Left lung (tissue), 10 donors: ENCODE measurements around the gene OPRM1. TPM values are rescaled to one million over a fixed set of nuclear protein-coding genes. Genes with fewer than 3 reads are reported as not detected.
A peak's percentile ranks its signal among the peaks of the same experiment; 100 is the strongest.

ENCODE experiments used
- ATAC-seq: fragments of 200-7000 bp; cut with Tn5 transposase; one replicate; pipeline ENCODE4 v1.9.1; 2020; ENCODE audit warnings: moderate library complexity
- DNase-seq, 4 donors: peaks; one replicate each; pipeline ENCODE4 v3.0.0-alpha.2; 2013 to 2020
- H3K27ac ChIP-seq, 2 donors: fragments of 200-600 bp; sonication (generic) in 1 of 2; one replicate each; pipeline versions ENCODE4 v1.5.0 to v1.8.0; 2020 to 2021
- H3K27me3 ChIP-seq, 2 donors: fragments of 200-600 bp; sonication (generic) in 1 of 2; one replicate each; pipeline versions ENCODE4 v1.5.0 to v1.8.0; 2020 to 2021
- H3K36me3 ChIP-seq, 2 donors: fragments of 200-600 bp; sonication (generic) in 1 of 2; one replicate each; pipeline versions ENCODE4 v1.5.0 to v1.8.0; 2020 to 2021
- H3K4me1 ChIP-seq, 2 donors: fragments of 200-600 bp; one replicate each; pipeline ENCODE4 v1.8.0; 2021
- H3K4me3 ChIP-seq, 2 donors: fragments of 200-600 bp; sonication (generic) in 1 of 2; one replicate each; pipeline versions ENCODE4 v1.5.0 to v1.8.0; 2020 to 2021; ENCODE audit warnings: mild to moderate bottlenecking in 1 of 2
- H3K9me3 ChIP-seq, 2 donors: fragments of 200-600 bp; sonication (generic) in 1 of 2; one replicate each; pipeline versions ENCODE4 v1.5.0 to v1.8.0; 2020 to 2021
- intact Hi-C, 2 donors: fragments of 100-400 bp; cut with DNase I; formaldehyde crosslinking; loops; one replicate each; pipeline versions ENCODE4 v1.11.2 to v1.14.2; 2022
- polyA plus RNA-seq, 6 donors: library from polyadenylated mRNA; unstranded; fragments of 120-200 nt; gene quantifications; one replicate each; pipeline ENCODE4 v1.2.1, GENCODE V29; 2013; ENCODE audit not compliant: insufficient read length in 6 of 6
- total RNA-seq, 2 donors: library from RNA; stranded (reverse); fragmentation: NEBNext Ultra II Directional; extraction: Animal tissue kit (Norgen Biotek cat#: 25700); gene quantifications; one replicate each; pipeline ENCODE4 v1.2.1, GENCODE V29; 2021
- TF ChIP-seq, protein P1 (sequence below), 2 donors: fragments of 200-600 bp; sonication (generic) in 1 of 2; IDR thresholded peaks; one replicate each; pipeline versions ENCODE4 v1.5.0 to v1.8.0; 2021; ENCODE audit warnings: antibody characterized with exemption in 2 of 2
- donor health status: DM: no; HTN: yes; CAD: no.
- donor health status: DM: no; HTN: no; CAD: no.

The OPRM1 gene
- total and polyA plus RNA-seq, 8 donors = not detected

DNA sequence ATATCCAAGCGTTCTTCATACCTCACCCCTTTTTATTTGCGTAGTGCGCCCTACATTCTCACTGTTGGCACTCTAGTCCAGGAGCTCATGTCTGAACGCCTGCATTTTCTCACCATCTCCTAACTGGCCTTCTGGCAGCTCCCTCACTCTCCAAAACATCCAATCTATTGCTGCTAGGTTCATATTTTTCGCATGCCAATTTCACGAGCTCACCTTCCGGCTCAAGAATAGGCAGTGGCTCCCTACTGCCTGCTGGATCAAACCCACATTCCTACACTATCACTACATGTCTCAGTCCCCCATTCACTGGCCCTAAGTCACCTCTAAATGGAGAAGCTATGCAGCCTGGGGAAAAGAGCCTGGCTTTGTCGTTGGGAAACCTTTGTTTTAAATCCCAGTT, 202.5 kb downstream of the OPRM1 start:
- intact Hi-C loops = no loop called here
- TF ChIP-seq, protein P1, sequence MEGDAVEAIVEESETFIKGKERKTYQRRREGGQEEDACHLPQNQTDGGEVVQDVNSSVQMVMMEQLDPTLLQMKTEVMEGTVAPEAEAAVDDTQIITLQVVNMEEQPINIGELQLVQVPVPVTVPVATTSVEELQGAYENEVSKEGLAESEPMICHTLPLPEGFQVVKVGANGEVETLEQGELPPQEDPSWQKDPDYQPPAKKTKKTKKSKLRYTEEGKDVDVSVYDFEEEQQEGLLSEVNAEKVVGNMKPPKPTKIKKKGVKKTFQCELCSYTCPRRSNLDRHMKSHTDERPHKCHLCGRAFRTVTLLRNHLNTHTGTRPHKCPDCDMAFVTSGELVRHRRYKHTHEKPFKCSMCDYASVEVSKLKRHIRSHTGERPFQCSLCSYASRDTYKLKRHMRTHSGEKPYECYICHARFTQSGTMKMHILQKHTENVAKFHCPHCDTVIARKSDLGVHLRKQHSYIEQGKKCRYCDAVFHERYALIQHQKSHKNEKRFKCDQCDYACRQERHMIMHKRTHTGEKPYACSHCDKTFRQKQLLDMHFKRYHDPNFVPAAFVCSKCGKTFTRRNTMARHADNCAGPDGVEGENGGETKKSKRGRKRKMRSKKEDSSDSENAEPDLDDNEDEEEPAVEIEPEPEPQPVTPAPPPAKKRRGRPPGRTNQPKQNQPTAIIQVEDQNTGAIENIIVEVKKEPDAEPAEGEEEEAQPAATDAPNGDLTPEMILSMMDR (IDR thresholded peaks at IDR 0.05) = no peak
- H3K36me3 ChIP-seq = no peaks in the 10 kb centered on the region
- no peak overlapping the region for H3K27ac ChIP-seq
- no peak for ATAC-seq
- no peaks in the 10 kb centered on the region for H3K27me3 ChIP-seq
- H3K4me3 ChIP-seq = no peak overlapping the region
- DNase-seq = no peak
- H3K9me3 ChIP-seq = no peaks in the 10 kb centered on the region
- peaks cover 0 to 18% of the 10 kb centered on the region in 2 donors for H3K4me1 ChIP-seq

DNA sequence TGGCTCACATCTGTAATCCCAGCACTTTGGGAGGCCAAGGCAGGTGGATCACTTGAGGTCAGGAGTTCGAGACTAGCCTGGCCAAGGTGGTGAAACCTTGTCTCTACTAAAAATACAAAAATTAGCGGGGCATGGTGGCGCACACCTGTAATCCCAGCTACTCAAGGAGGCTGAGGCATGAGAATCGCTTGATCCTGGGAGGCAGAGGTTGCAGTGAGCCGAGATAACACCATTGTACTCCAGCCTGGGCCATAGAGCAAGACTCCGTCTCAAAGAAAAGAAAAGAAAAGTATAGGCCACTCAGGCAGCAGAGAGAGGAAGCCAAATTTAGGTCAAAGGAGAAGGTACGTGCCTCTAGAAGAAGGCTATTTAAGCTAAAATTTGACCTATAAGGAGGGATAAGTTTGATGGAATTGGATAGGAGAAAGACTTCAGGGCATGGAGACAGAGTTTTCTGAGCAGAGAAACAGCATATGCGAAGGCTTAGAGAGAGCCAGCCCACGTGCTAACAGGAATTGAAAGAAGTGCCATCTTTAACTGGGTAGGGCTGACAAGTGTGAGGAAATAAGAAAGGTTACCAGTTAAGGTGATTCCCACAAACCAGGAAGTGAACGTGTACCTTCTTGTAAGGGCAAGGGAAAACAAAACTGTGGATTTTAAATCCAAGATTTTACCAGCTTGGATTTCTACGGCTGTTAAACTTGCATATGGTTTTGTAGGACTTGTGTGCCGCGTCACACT, 203.7 kb downstream of the OPRM1 start:
- intact Hi-C loops = no loop called here
- H3K9me3 ChIP-seq = no peaks in the 10 kb centered on the region
- H3K27me3 ChIP-seq = no peaks in the 10 kb centered on the region
- no peak for ATAC-seq
- TF ChIP-seq, protein P1 (IDR thresholded peaks at IDR 0.05) = no peak
- no peak overlapping the region for H3K27ac ChIP-seq
- no peaks in the 10 kb centered on the region for H3K36me3 ChIP-seq
- H3K4me3 ChIP-seq = no peak overlapping the region
- DNase-seq = no peak
- H3K4me1 ChIP-seq = peaks cover 0 to 28% of the 10 kb centered on the region in 2 donors

DNA sequence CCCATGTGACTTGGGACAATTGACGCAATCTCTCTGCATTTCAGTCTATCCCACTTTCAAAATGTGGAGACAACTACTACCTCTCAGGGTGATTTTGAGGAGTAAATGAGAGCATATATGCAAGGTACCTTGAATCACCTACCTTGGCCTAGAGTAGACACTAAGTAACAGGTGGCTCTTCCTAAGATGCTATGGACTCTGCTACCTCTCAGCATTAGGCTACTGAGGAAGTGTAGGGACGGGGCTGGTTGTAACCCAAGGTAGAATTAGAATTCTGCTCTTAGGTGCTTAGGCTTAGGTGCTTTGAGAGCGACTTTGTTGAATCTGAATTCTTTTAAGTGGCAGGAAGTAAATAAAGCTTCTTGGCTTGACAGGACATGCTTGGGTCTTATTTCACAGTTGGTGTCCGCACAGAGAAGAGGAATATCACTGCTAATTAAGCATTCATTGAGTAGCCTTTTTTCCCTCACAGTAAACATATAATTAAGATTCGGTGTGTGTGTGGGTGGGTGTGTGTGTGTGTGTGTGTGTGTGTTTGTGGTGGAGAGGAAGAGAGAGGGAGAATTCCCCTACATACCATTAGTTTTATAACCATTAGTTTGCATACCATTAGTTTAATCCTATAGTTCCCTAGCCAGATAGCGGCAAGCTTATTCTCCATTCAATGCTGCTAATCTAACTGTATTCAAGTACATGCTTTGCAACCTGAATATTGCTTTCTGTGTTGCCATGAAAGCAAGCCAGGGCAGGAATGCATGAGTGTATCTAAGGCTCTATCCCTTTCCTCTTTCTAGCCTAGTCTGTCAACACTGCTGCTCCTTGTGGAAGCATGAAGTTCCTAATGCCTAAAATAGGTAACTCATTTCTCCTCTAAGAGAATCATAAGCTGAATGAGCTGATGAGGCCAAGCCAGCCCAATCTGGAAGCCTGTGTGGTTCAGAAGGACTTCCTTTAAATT, 205.0 kb downstream of the OPRM1 start:
- DNase-seq (no peak), ATAC-seq (peak; percentile 78)
- Histone ChIP-seq H3K4me1 (peaks cover 0 to 33% of the 10 kb centered on the region in 2 donors), H3K36me3 (no peaks in the 10 kb centered on the region), H3K4me3 (no peak overlapping the region), H3K27ac (no peak overlapping the region), H3K27me3 (no peaks in the 10 kb centered on the region), H3K9me3 (no peaks in the 10 kb centered on the region)
- TF ChIP-seq, protein P1 (IDR thresholded peaks at IDR 0.05) = no peak
- intact Hi-C loops = no loop called here

DNA sequence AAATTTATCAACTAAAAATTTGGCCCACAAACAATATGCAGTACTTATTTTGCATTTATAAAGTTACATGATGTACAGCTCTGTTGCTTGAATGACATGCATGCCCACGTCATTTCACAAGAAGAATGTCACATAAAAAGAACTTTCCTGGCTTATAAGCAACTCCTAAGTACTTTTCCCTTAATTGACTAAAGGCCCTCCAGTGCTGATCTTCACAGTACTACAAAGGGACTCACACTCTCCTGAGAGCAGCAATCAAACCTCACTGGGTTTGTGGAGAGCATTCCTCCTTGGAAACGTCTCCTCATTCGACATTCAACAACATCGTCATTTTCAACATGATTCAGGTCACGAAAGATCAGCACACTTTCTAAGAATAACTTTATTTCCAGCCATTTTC, 206.5 kb downstream of the OPRM1 start:
- H3K27ac ChIP-seq = peak overlapping the region in 1 of 2 donors; percentile 38
- TF ChIP-seq, protein P1 (IDR thresholded peaks at IDR 0.05) = no peak
- H3K27me3 ChIP-seq = no peaks in the 10 kb centered on the region
- peak in 1 of 4 donors; percentile 36 for DNase-seq
- peak overlapping the region in 1 of 2 donors; percentile 29 for H3K4me3 ChIP-seq
- no peaks in the 10 kb centered on the region for H3K36me3 ChIP-seq
- intact Hi-C loops = no loop called here
- peak; percentile 61 for ATAC-seq
- peaks cover 0 to 47% of the 10 kb centered on the region in 2 donors for H3K4me1 ChIP-seq
- no peaks in the 10 kb centered on the region for H3K9me3 ChIP-seq

DNA sequence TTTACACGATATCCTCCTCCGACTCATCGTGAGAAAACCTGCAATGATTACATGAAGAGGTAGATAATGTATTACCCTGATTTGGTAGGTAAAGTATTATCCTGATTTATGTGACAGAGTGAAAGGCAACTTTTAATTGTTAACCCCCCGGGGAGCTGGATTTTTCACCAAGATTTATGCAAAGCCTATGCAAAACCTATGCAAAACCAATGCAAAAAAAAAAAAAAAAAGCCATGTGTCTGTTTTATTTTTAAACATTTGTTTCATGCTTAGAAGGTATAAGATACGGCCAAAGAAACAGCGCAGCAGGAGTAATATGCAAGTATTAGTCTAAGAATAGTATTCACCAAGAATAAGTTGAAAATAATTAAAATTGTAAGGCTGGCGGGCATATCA, 207.7 kb downstream of the OPRM1 start:
- Histone ChIP-seq H3K9me3 (no peaks in the 10 kb centered on the region), H3K4me3 (peak overlapping the region; percentile 6 to 29), H3K27ac (peak overlapping the region; percentile 15 to 76), H3K4me1 (peaks cover 0 to 48% of the 10 kb centered on the region in 2 donors), H3K27me3 (no peaks in the 10 kb centered on the region), H3K36me3 (no peaks in the 10 kb centered on the region)
- no peak for ATAC-seq
- TF ChIP-seq, protein P1 (IDR thresholded peaks at IDR 0.05) = no peak
- intact Hi-C loops = no loop called here
- DNase-seq = no peak
